HG02973 (cell line): ENCODE results near the gene FAM168A.

Experiments used
- ATAC-seq: cut with Tn5 transposase; IDR thresholded peaks from one replicate; pipeline ENCODE4 v1.9.1; 2021; ENCODE audit warnings: moderate library complexity; ENCODE audit not compliant: unreplicated experiment

FAM168A gene, protein sequence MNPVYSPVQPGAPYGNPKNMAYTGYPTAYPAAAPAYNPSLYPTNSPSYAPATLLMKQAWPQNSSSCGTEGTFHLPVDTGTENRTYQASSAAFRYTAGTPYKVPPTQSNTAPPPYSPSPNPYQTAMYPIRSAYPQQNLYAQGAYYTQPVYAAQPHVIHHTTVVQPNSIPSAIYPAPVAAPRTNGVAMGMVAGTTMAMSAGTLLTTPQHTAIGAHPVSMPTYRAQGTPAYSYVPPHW

GRCh38 chr11:73597956-73598718 lies at the start of gene FAM168A:
TSS of gene FAM168A (minus strand) at chr11:73598112. CDS start at chr11:73468474, 129,638 bp downstream.
- ATAC-seq, result peak; percentile 89

- ATAC-seq, result peak; percentile 76
These were observed 49.7 kb upstream of the FAM168A start for GRCh38 chr11:73647459-73648100.

DNA sequence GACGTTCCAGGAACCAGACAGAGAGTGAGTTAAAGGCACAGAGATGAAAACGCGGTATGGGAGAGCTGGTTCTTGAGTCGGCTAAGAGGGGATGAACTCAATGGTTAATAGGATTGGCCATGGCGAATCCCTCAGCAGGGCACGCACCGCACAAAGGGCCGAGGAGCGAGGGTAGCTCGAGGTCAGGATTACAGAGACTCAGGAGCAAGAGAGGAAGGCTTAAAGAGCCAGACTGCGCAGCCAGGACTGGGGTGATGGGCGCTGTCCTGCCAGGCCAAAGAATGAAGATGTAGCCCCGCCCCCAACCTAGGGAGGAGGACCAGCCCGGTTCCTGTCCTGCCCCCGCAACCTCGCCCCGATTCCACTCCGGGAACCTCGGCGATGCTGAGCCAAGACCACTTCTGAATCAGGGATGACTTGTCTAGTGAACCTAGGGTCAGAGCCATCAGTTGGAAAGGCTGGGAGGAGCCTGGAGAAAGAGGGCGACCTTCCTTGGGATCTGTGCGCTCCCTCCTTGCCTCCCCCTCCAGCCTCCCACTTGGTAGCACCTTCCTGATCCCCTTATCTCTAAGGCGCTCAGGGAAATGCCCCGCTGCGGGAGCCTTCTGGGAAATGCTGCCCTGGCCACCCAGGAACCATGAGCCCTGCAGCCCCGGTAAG lies 48.2 kb upstream of the FAM168A start, which contains the start of gene PLEKHB1:
TSS of gene PLEKHB1 (plus strand) at position 610 of the 660 bp plus-strand sequence. CDS start at position 638, 28 bp downstream.
- no peak for ATAC-seq

DNA sequence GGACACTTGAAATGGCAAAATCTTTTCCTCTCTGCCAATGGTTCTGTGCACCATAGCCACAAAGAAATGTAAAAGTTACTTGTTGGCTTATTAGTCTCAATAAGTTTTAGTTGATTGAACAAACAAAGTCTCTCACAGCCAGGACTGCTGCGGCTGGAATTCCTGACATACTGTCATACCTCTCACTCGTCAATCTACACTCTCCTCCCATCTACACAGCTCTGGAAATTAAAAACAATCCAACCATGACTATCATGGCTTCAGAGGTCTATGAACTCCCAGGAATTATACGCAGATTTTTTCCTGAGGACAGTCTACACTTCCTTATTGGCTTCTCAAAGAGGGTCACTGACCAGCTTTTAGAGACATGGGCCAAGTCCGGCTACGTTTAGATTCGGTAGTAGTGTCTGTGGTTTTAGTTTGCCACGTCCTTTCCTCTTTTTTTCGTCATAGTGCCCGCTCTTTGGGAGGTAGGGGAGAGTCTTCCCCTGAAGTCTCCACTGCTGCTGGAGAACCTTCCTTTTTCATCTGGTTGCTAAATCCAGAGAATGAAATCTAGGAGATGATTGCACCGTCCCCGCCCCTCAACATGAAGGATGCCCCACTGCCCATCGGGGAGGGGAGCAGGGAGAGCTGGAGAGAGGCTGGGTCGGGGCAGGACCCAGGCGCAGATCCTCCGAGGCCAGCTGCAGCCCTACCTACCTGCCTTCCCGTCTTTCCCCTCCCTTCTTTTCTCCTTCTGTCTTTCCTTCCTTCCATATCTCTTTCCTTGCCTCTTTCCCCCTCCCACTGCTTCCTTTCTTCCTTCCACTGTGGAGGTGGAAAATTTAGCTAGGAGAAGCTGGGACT lies 47.4 kb upstream of the FAM168A start:
- no peak for ATAC-seq

GRCh38 chr11:73641668-73642067 lies 43.8 kb upstream of the FAM168A start:
- ATAC-seq, result no peak

DNA sequence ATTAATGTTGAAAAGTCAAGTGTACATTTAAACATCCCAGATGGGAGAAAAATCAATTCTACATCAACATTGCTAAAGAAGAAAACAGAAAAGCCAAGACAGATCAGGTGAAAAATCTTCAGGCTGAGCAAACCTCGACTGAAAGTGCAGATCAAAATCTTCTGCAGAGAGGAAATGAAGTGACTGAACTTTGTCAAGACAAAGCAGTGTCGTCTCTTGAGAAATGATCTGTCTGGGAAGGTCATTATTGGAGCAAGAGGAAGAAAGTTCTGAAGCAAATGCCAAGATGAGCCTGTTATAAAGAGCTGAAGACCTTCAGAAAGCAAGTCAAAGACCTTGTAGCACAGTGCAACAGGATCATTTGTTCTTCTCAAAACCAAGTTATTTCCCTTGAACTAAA lies 42.7 kb upstream of the FAM168A start:
- ATAC-seq, result no peak

DNA sequence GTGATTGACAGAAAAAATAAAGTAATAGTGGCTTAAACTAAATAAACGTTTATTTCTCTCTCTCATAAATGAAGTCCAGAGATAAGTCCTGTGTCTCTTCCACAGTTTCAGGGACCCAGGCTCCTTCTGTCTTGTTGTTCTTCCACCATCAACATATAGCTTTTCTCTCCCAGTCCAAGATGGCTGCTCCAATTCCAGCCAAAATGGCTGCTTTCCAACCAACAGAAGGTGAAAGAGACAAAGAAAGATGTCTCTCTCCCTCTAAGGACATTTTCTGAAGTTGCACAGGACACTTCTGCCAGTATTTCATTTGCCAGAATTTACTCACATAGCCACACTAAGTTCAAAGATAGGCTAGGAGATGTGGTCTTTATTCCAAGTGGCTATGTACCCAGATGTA lies 39.1 kb upstream of the FAM168A start:
- ATAC-seq, result no peak

DNA sequence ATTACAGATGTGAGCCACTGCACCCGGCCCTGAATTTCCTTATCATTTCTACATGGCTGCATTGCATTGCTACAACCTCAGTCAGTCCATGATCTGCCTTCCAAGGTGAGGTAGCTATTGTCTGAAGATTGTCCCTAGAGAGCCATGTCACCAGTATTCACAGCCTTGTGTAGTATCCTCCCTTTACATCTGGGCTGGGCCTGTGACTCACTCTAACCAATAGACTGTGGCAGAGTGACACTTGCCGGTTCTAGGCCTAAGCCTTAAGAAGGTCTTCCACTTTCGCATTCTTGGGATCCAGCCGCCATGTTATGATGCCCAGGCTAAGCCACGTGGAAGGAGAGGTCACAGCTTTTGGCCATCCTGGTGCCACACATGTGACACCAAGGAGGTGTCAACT lies 38.3 kb upstream of the FAM168A start:
- ATAC-seq, result no peak

DNA sequence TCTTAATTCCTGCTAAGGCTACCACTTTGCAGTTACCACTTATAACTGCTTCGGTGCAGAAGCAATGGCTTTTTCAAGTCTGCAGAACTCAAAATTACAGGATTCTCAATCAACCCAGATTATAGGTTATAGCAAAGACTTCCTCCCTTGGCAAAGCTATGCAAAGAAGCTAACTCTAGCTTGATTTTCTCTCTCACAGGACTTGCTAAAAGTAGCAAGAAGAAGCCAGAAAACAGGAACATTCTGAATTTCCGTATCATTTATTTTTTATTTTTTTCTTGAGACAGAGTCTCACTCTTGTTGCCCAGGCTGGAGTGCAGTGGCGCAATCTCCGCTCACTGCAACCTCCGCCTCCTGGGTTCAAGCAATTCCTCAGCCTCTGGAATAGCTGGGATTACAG lies 37.8 kb upstream of the FAM168A start:
- ATAC-seq, result no peak

- no peak for ATAC-seq
These were observed 36.1 kb upstream of the FAM168A start for GRCh38 chr11:73633999-73634398.

GRCh38 chr11:73632996-73633395 lies 35.1 kb upstream of the FAM168A start:
- no peak for ATAC-seq

GRCh38 chr11:73629907-73630306 lies 32.0 kb upstream of the FAM168A start:
- no peak for ATAC-seq

DNA sequence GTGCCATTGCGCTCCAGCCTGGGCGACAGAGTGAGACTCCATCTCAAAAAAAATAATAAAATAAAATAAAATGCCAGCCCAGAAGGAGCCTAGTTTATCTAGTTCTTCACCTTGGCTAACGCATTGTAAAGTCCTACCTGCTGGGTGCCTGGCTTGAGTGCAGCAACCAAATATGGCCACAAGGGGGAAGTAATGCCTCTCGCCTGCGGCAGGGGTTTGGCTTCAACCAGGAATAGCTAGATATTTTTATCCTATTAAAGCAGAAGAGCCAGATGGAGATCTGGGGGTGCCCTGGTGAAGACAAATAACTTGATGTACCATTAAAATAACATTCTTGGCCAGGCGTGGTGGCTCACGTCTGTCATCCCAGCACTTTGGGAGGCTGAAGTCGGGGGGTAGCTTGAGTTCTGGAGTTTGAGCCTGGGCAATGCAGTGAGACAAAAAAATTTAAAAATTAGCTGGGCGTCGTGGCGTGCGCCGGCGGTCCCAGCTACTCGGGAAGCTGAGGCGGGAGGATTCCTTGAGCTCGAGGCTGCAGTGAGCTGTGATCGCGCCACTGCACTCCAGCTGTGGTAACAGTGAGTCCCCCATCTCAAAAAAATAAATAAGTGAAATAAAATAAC lies 27.9 kb upstream of the FAM168A start:
- ATAC-seq, result no peak

- no peak for ATAC-seq
These were observed 25.8 kb upstream of the FAM168A start for GRCh38 chr11:73623686-73624085.

- no peak for ATAC-seq
These were observed 25.1 kb upstream of the FAM168A start for GRCh38 chr11:73622926-73623593.

GRCh38 chr11:73614591-73614990 lies 16.7 kb upstream of the FAM168A start:
- no peak for ATAC-seq

GRCh38 chr11:73612601-73613140 lies 14.8 kb upstream of the FAM168A start:
- no peak for ATAC-seq

DNA sequence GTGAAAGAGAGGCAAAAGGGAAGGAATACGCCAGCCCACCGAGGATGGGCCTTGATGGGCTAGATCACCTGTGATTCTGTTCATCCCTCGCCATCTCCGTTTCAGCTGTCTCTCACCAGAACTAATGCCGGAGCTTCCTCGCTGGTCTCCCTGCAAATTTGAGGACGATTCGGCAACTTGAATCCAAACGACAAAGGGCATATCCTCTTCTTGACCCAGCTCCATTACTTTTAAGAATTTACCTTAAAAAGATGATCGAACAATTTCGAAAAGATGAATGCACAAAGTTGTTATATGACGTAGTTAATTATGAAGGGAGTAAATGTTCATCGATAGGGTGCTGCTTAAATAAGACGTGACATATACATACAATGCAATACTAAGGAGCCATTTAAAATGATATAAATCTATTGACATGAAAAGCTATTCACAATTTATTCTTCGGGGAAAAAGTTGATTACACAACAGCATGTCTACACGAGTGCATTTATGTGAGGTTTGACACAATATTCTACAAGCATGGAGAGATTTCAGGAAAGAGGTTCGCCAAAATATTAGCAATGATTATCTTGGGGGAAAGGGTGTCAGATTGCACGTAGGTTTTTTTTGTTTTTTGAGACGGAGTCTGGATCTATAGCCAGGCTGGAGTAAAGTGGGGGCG lies 937 bp upstream of the FAM168A start:
- ATAC-seq, result no peak
